ENCODE measurements around the gene GALNT2. TPM values are rescaled to one million over a fixed set of nuclear protein-coding genes. Genes with fewer than 3 reads are reported as not detected.

The GALNT2 gene
- polyA plus RNA-seq, 1 of the 3 experiments (the other 2 are of a cell fraction): 118 TPM

DNA sequence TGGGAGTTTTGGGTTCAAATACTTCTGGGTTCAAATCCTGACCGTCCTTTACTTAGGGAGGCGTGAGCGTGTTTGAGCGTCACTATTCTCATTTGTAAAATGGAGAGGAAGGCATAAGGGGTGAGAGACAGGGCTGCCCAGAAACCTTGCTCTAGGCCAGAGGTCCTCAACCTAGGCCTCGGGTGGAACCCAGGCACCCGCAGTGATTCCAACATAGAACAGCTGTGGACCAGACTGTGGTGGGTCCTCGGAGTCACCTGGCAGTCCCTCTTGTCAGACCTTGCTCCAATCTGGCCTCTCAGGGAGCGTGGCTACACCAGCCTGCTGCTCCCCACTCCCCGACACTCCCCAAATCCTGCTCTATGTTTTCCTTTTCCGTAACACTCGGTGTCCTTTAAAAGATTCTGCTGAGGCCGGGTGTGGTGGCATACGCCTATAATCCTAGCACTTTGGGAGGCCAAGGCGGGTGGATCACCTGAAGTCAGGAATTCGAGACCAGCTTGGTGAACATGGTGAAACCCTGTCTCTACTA lies 242.7 kb downstream of the GALNT2 start:
- Histone ChIP-seq H3F3A (replicated peaks; ENCODE audit: insufficient read depth) (no peaks in the 10 kb centered on the region), H3K4me2 (no peak overlapping the region), H4K20me1 (ENCODE audit: insufficient read depth) (no peaks in the 10 kb centered on the region), H3K9me2 (no peaks in the 10 kb centered on the region), H3K4me3 (ENCODE audit: low read depth in 2 of 2, low read length in 1 of 2) (no peak overlapping the region), H3K9ac (no peak overlapping the region), H2AFZ (ENCODE audit: low read depth) (no peak overlapping the region), H3K27ac (ENCODE audit: low read depth in 2 of 2, low read length in 1 of 2) (no peak overlapping the region), H3K9me3 (no peaks in the 10 kb centered on the region), H3K36me3 (replicated peaks in 1 of 2; ENCODE audit: control insufficient read depth in 1 of 2, insufficient read depth in 2 of 2, low read length in 1 of 2) (no peaks in the 10 kb centered on the region), H3K79me2 (ENCODE audit: insufficient read depth) (no peaks in the 10 kb centered on the region), H3K27me3 (ENCODE audit: insufficient read depth) (no peaks in the 10 kb centered on the region), H3K4me1 (ENCODE audit: control insufficient read depth in 1 of 2, insufficient read depth in 2 of 2, low read depth in 1 of 2, low read length in 1 of 2) (peaks cover 0 to 9% of the 10 kb centered on the region in 2 experiments; a peak in 2 of 4 replicates)
- no peak for DNase-seq
- CTCF ChIA-PET: interaction anchor here (0.6 to 2.8 kb wide), 11 partner anchors 9 to 730 kb away, joined by 3 to 12 read pairs (median 4); no protein-coding TSS in a partner anchor
- POLR2A ChIA-PET: no interaction called here
- TF ChIP-seq, protein P1, sequence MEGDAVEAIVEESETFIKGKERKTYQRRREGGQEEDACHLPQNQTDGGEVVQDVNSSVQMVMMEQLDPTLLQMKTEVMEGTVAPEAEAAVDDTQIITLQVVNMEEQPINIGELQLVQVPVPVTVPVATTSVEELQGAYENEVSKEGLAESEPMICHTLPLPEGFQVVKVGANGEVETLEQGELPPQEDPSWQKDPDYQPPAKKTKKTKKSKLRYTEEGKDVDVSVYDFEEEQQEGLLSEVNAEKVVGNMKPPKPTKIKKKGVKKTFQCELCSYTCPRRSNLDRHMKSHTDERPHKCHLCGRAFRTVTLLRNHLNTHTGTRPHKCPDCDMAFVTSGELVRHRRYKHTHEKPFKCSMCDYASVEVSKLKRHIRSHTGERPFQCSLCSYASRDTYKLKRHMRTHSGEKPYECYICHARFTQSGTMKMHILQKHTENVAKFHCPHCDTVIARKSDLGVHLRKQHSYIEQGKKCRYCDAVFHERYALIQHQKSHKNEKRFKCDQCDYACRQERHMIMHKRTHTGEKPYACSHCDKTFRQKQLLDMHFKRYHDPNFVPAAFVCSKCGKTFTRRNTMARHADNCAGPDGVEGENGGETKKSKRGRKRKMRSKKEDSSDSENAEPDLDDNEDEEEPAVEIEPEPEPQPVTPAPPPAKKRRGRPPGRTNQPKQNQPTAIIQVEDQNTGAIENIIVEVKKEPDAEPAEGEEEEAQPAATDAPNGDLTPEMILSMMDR (IDR thresholded peaks at IDR 0.05): no peak
- TF ChIP-seq YY1 (IDR thresholded peaks at IDR 0.05; ENCODE audit: low read depth) (no peak), RCOR1 (IDR thresholded peaks at IDR 0.05; ENCODE audit: low read length) (no peak)
- 73% methylated on average over 15 of the region's 15 CpGs for WGBS (ENCODE audit: low lambda C conversion rate)

DNA sequence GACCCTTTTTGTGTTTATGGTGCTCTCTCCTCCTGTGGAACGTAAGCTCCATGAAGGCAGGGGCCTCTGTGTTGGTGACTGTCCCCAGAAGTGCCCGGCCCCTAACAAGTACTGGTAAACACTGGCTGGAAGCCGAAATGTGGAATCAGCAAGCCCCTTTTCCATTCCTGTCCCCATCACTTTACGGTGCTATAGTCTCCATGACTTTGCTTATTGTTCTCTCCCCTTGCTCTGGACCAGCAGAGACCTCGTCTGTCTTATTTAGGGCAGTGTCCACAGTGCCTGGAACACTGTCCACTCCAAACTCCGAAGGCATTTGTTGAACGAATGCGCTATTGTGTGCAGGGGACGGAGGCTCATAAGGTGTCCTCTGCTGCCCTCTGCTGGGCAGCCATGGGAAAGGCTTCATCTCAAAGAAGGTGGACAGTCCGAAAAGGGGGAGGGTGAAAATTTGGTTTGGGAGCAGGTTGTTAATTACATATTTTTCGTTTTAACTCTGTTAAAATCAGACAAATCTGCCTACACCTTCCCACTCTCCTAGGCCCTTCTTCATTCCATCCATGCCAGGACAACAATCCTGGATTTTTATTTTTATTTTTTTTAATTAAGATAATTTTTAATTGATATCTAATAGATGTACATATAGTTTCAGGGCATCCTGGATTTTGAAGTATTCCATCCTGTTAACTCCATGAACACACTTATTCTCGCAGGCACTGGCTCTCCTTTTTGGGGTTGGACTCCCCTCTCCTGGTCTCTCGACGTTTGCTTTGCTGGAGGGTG lies 243.5 kb downstream of the GALNT2 start:
- TF ChIP-seq SMC3 (IDR thresholded peaks at IDR 0.05; ENCODE audit: low read depth, low read length) (peak; percentile 89), POLR2AphosphoS5 (IDR thresholded peaks at IDR 0.05; ENCODE audit: low read depth, low read length) (no peak), RCOR1 (IDR thresholded peaks at IDR 0.05; ENCODE audit: low read length) (0 out of 2 replicates have a peak, but pooled peaks have one; percentile 11), EP300 (IDR thresholded peaks at IDR 0.05; ENCODE audit: borderline replicate concordance in 1 of 2, low read depth in 1 of 2, low read length in 1 of 2) (no peak), RAD21 (IDR thresholded peaks at IDR 0.05; ENCODE audit: low read length) (peak; percentile 98), TCF12 (IDR thresholded peaks at IDR 0.05) (no peak), NRF1 (IDR thresholded peaks at IDR 0.05; ENCODE audit: low read depth, low read length) (no peak), NFIC (IDR thresholded peaks at IDR 0.05; ENCODE audit: borderline replicate concordance) (no peak), SIN3A (IDR thresholded peaks at IDR 0.05; ENCODE audit: borderline replicate concordance, low read depth, low read length) (no peak), CHD2 (IDR thresholded peaks at IDR 0.05; ENCODE audit: low read length, partially characterized antibody) (no peak)
- TF ChIP-seq, protein P2, sequence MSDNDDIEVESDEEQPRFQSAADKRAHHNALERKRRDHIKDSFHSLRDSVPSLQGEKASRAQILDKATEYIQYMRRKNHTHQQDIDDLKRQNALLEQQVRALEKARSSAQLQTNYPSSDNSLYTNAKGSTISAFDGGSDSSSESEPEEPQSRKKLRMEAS (IDR thresholded peaks at IDR 0.05; ENCODE audit: low read depth): no peak
- TF ChIP-seq, protein P1 (IDR thresholded peaks at IDR 0.05): peak; percentile 92
- peak; percentile 88 for DNase-seq

More for the DNA sequence above, 243.5 kb downstream of the GALNT2 start:
- Histone ChIP-seq H3F3A (replicated peaks; ENCODE audit: insufficient read depth) (no peaks in the 10 kb centered on the region), H3K36me3 (replicated peaks in 1 of 2; ENCODE audit: control insufficient read depth in 1 of 2, insufficient read depth in 2 of 2, low read length in 1 of 2) (no peaks in the 10 kb centered on the region), H4K20me1 (ENCODE audit: insufficient read depth) (no peaks in the 10 kb centered on the region), H3K9ac (no peak overlapping the region), H3K9me2 (no peaks in the 10 kb centered on the region), H3K4me1 (ENCODE audit: control insufficient read depth in 1 of 2, insufficient read depth in 2 of 2, low read depth in 1 of 2, low read length in 1 of 2) (peaks cover 0 to 9% of the 10 kb centered on the region in 2 experiments; a peak in 2 of 4 replicates), H3K4me3 (ENCODE audit: low read depth in 2 of 2, low read length in 1 of 2) (no peak overlapping the region; a peak in 1 of 4 replicates), H3K27me3 (ENCODE audit: insufficient read depth) (no peaks in the 10 kb centered on the region), H3K79me2 (ENCODE audit: insufficient read depth) (no peaks in the 10 kb centered on the region), H3K4me2 (no peak overlapping the region), H3K9me3 (no peaks in the 10 kb centered on the region), H2AFZ (ENCODE audit: low read depth) (no peak overlapping the region), H3K27ac (ENCODE audit: low read depth in 2 of 2, low read length in 1 of 2) (no peak overlapping the region)
- ChIA-PET POLR2A (no interaction called here), CTCF (interaction anchor here (0.6 to 1.9 kb wide), 11 partner anchors 8 to 731 kb away, joined by 3 to 11 read pairs (median 4); no protein-coding TSS in a partner anchor)
- 36% methylated on average over 14 of the region's 14 CpGs for WGBS (ENCODE audit: low lambda C conversion rate)
